ENCODE results near the gene ERC2. TPM values are rescaled to one million over a fixed set of nuclear protein-coding genes. Genes with fewer than 3 reads are reported as not detected.

Gene ERC2
- total RNA-seq, 1 donor from 2014 or later = 0.11 TPM

- Histone ChIP-seq H3K27me3 (no peaks in the 10 kb centered on the region), H3K27ac (no peak overlapping the region), H3K36me3 (no peaks in the 10 kb centered on the region), H3K4me3 (no peak overlapping the region), H3K9me3 (no peaks in the 10 kb centered on the region), H3K4me1 (no peaks in the 10 kb centered on the region)
- DNase-seq (ENCODE audit: low spot score in 2 of 2) = no peak
- intact Hi-C loops (cut with DNase I) = no loop called here
- TF ChIP-seq, protein P1, sequence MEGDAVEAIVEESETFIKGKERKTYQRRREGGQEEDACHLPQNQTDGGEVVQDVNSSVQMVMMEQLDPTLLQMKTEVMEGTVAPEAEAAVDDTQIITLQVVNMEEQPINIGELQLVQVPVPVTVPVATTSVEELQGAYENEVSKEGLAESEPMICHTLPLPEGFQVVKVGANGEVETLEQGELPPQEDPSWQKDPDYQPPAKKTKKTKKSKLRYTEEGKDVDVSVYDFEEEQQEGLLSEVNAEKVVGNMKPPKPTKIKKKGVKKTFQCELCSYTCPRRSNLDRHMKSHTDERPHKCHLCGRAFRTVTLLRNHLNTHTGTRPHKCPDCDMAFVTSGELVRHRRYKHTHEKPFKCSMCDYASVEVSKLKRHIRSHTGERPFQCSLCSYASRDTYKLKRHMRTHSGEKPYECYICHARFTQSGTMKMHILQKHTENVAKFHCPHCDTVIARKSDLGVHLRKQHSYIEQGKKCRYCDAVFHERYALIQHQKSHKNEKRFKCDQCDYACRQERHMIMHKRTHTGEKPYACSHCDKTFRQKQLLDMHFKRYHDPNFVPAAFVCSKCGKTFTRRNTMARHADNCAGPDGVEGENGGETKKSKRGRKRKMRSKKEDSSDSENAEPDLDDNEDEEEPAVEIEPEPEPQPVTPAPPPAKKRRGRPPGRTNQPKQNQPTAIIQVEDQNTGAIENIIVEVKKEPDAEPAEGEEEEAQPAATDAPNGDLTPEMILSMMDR (IDR thresholded peaks at IDR 0.05) = no peak
Measured at GRCh38 chr3:55518451-55518850, 949.8 kb downstream of the ERC2 start.

GRCh38 chr3:55516392-55517030, 951.8 kb downstream of the ERC2 start:
- TF ChIP-seq, protein P1 (IDR thresholded peaks at IDR 0.05) = no peak
- Histone ChIP-seq H3K27ac (no peak overlapping the region), H3K4me3 (no peak overlapping the region), H3K27me3 (no peaks in the 10 kb centered on the region), H3K4me1 (no peaks in the 10 kb centered on the region), H3K36me3 (no peaks in the 10 kb centered on the region), H3K9me3 (no peaks in the 10 kb centered on the region)
- intact Hi-C loops (cut with DNase I) = no loop called here
- DNase-seq (ENCODE audit: low spot score in 2 of 2) = no peak

- Histone ChIP-seq H3K36me3 (no peaks in the 10 kb centered on the region), H3K4me1 (no peaks in the 10 kb centered on the region), H3K9me3 (no peaks in the 10 kb centered on the region), H3K27ac (no peak overlapping the region), H3K4me3 (no peak overlapping the region), H3K27me3 (no peaks in the 10 kb centered on the region)
- TF ChIP-seq, protein P1 (IDR thresholded peaks at IDR 0.05) = no peak
- no peak for DNase-seq (ENCODE audit: low spot score in 2 of 2)
- intact Hi-C loops (cut with DNase I) = no loop called here
Measured at GRCh38 chr3:55515550-55516246, 952.6 kb downstream of the ERC2 start.

- no peaks in the 10 kb centered on the region for H3K27me3 ChIP-seq
- H3K36me3 ChIP-seq = no peaks in the 10 kb centered on the region
- no peak for DNase-seq (ENCODE audit: low spot score in 2 of 2)
- H3K4me3 ChIP-seq = no peak overlapping the region
- TF ChIP-seq, protein P1 (IDR thresholded peaks at IDR 0.05) = no peak
- no peak overlapping the region for H3K27ac ChIP-seq
- no peaks in the 10 kb centered on the region for H3K9me3 ChIP-seq
- intact Hi-C loops (cut with DNase I) = no loop called here
- no peaks in the 10 kb centered on the region for H3K4me1 ChIP-seq
Measured at GRCh38 chr3:55514962-55515361, 953.3 kb downstream of the ERC2 start.

DNA sequence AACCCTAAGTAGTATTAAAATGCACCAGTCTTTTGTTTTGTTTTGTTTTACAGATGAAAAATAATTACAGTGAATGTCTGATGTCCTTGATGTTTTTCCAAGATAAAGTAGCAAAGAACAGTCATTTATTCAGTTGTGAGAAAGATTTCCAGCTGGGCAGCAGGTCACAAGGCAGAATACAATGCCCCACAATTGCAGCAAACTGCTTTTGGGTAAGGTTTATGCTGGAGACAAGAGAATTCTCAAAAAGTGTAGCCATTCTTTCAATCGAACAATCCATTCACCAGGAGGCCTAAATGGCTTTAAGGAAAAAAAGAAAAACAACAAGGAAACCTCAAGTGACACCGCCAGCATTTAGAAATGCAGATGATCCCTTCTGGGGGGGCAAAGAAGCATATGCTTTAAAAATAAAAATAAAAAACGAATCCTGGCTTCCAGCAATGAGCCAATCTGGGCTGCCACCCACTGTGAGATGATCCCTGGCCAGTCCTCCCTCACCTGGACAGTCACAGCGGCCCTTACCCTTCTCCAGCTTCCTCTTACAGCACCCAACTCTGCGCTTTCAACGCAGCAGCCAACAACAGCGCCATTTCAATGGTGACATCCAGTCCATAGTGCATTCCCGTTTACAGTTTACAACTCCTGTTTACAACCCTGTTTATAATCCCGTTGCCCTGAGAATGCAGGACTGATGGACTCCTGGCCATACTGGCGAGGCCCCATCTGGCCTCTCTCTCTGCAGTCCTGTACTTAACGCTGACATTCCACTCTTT, 955.5 kb downstream of the ERC2 start:
- intact Hi-C loops (cut with DNase I) = no loop called here
- TF ChIP-seq, protein P1 (IDR thresholded peaks at IDR 0.05) = no peak
- H3K36me3 ChIP-seq = no peaks in the 10 kb centered on the region
- no peaks in the 10 kb centered on the region for H3K9me3 ChIP-seq
- H3K27me3 ChIP-seq = no peaks in the 10 kb centered on the region
- DNase-seq (ENCODE audit: low spot score in 2 of 2) = no peak
- no peaks in the 10 kb centered on the region for H3K4me1 ChIP-seq
- H3K4me3 ChIP-seq = no peak overlapping the region
- H3K27ac ChIP-seq = no peak overlapping the region
